A549 (cell line): ENCODE results near the gene RIOK1. TPM values are rescaled to one million over a fixed set of nuclear protein-coding genes. Genes with fewer than 3 reads are reported as not detected.

Experiments used
- ATAC-seq, 2 experiments: fragments of 200-7000 bp in 1 of 2; fragments of >200 bp in 1 of 2; cut with Nextera tagmentation in 1 of 2; cut with Tn5 transposase in 1 of 2; 3 replicates each; pipeline versions ENCODE4 v1.8.0 to v1.9.1; 2018 to 2020; ENCODE audit warnings: mild to moderate bottlenecking in 1 of 2, moderate library complexity in 1 of 2
- CTCF ChIA-PET: fragments of 300-600 bp; sonication (Branson Sonifier 250); formaldehyde crosslinking; extraction: SDS; loops from one replicate; lab custom pipeline; 2021; ENCODE audit warnings: antibody characterized with exemption, inconsistent platforms; lab: Yijun Ruan, JAX
- POLR2A ChIA-PET: fragments of 350-600 bp; formaldehyde crosslinking; extraction: SDS; loops from one replicate; lab custom pipeline; 2021; ENCODE audit warnings: antibody characterized with exemption, inconsistent platforms; lab: Yijun Ruan, JAX
- DNase-seq, 2 experiments: peaks; one replicate each; pipeline versions ENCODE4 v3.0.0 to v3.0.0-alpha.2; 2011 to 2016; ENCODE audit warnings: low read depth in 1 of 2, low spot score in 1 of 2
- FAIRE-seq: peaks from 2 replicates; lab custom pipeline; 2011; peaks lifted over from hg19 to GRCh38; lab: Jason Lieb, UNC
- H3K27ac ChIP-seq, 2 experiments: fragments of >200 bp; sonication (Bioruptor Twin); formaldehyde crosslinking; 3 replicates each; pipeline ENCODE4 v1.5.1; 2016 to 2017
- H3K4me1 ChIP-seq: fragments of >200 bp; sonication (Bioruptor Twin); formaldehyde crosslinking; 3 replicates; pipeline ENCODE4 v1.6.1; 2016
- H3K4me2 ChIP-seq: fragments of >200 bp; sonication (Bioruptor Twin); formaldehyde crosslinking; 3 replicates; pipeline ENCODE4 v1.6.1; 2016
- H3K4me3 ChIP-seq: fragments of >200 bp; sonication (Bioruptor Twin); formaldehyde crosslinking; 3 replicates; pipeline ENCODE4 v1.5.1; 2016
- H3K9me3 ChIP-seq: fragments of >200 bp; sonication (Bioruptor Twin); formaldehyde crosslinking; 3 replicates; pipeline ENCODE4 v1.6.1; 2016
- ATOH8 ChIP-seq: fragments of 250-450 bp; sonication (Bioruptor Pico); IDR thresholded peaks from 2 replicates; pipeline ENCODE4 v1.5.0; 2020; ENCODE audit warnings: low read depth, mild to moderate bottlenecking, moderate library complexity
- CBX2 ChIP-seq: fragments of 200-600 bp; sonication (generic); IDR thresholded peaks from 2 replicates; pipeline ENCODE4 v1.6.1; 2016; ENCODE audit warnings: low read depth, mild to moderate bottlenecking, borderline replicate concordance
- CEBPB ChIP-seq, 2 experiments: fragments of >200 bp in 1 of 2; sonication (Bioruptor Twin) in 1 of 2; formaldehyde crosslinking in 1 of 2; IDR thresholded peaks; 2 replicates each; pipeline ENCODE4 v1.6.1; 2012 to 2016
- CHD2 ChIP-seq: fragments of 150-350 bp; IDR thresholded peaks from 2 replicates; pipeline ENCODE4 v1.6.1; 2014; ENCODE audit warnings: low read length; ENCODE audit not compliant: partially characterized antibody
- CTCF ChIP-seq: fragments of >200 bp; sonication (Bioruptor Twin); formaldehyde crosslinking; IDR thresholded peaks from 3 replicates; pipeline ENCODE4 v1.5.1; 2016
- EHF ChIP-seq: fragments of 250-450 bp; sonication (Bioruptor Pico); IDR thresholded peaks from 2 replicates; pipeline ENCODE4 v1.5.0; 2020; ENCODE audit warnings: mild to moderate bottlenecking
- ESRRA ChIP-seq: fragments of 150-350 bp; IDR thresholded peaks from 2 replicates; pipeline ENCODE4 v1.6.1; 2014; ENCODE audit warnings: mild to moderate bottlenecking, low read length, borderline replicate concordance
- FOXS1 ChIP-seq: fragments of 250-450 bp; sonication (Bioruptor Pico); IDR thresholded peaks from 2 replicates; pipeline ENCODE4 v1.5.0; 2020; ENCODE audit warnings: mild to moderate bottlenecking, moderate library complexity
- HOXB13 ChIP-seq: fragments of 250-450 bp; sonication (Bioruptor Pico); IDR thresholded peaks from 2 replicates; pipeline ENCODE4 v1.5.0; 2020; ENCODE audit warnings: low read depth, mild to moderate bottlenecking, moderate library complexity
- JUNB ChIP-seq: fragments of >200 bp; sonication (Bioruptor Twin); formaldehyde crosslinking; IDR thresholded peaks from 2 replicates; pipeline ENCODE4 v1.6.1; 2016
- KDM5A ChIP-seq: fragments of 200-600 bp; sonication (generic); IDR thresholded peaks from 2 replicates; pipeline ENCODE4 v1.6.1; 2016; ENCODE audit warnings: antibody characterized with exemption, mild to moderate bottlenecking
- MAFK ChIP-seq: fragments of 450-650 bp; IDR thresholded peaks from 2 replicates; pipeline ENCODE4 v1.6.1; 2014; ENCODE audit not compliant: partially characterized antibody
- MAZ ChIP-seq: fragments of 150-350 bp; IDR thresholded peaks from 2 replicates; pipeline ENCODE4 v1.6.1; 2014; ENCODE audit warnings: antibody characterized with exemption, low read depth, low read length, borderline replicate concordance
- NR3C1 ChIP-seq: fragments of >200 bp; sonication (Bioruptor Twin); formaldehyde crosslinking; IDR thresholded peaks from 3 replicates; pipeline ENCODE4 v1.6.1; 2017
- POLR2AphosphoS2 ChIP-seq: conservative IDR thresholded peaks from 2 replicates; pipeline ENCODE4 v1.6.1; 2012; ENCODE audit warnings: low read length, improper control_type of control experiment, inconsistent platforms
- RCOR1 ChIP-seq: fragments of 150-350 bp; IDR thresholded peaks from 2 replicates; pipeline ENCODE4 v1.6.1; 2014; ENCODE audit warnings: antibody characterized with exemption, low read length, low read depth
- SMC3 ChIP-seq: fragments of >200 bp; sonication (Bioruptor Twin); formaldehyde crosslinking; IDR thresholded peaks from 3 replicates; pipeline ENCODE4 v1.6.1; 2018; ENCODE audit warnings: inconsistent platforms
- TFCP2L1 ChIP-seq: fragments of 250-450 bp; sonication (Bioruptor Pico); IDR thresholded peaks from 2 replicates; pipeline ENCODE4 v1.5.0; 2021; ENCODE audit warnings: mild to moderate bottlenecking
- TP53 ChIP-seq: fragments of 250-450 bp; sonication (Bioruptor Pico); IDR thresholded peaks from 2 replicates; pipeline ENCODE4 v1.5.0; 2021; ENCODE audit warnings: mild to moderate bottlenecking, moderate library complexity
- USF2 ChIP-seq: fragments of 450-650 bp; IDR thresholded peaks from 2 replicates; pipeline ENCODE4 v1.6.1; 2014; ENCODE audit warnings: antibody characterized with exemption
- ZC3H11A ChIP-seq: fragments of 450-650 bp; IDR thresholded peaks from 2 replicates; pipeline ENCODE4 v1.6.1; 2014; ENCODE audit warnings: antibody characterized with exemption, mild to moderate bottlenecking
- WGBS: methylation state at CpG from one replicate; pipeline ENCODE4 v1.1.6; 2017; ENCODE audit errors: missing lambda C conversion rate; 5-methylcytosine and 5-hydroxymethylcytosine counted together
- polyA plus RNA-seq, 4 experiments: library from polyadenylated mRNA; depleted of rRNA in 3 of 4; stranded (reverse); fragments of >200 nt; fragmentation: RNase III in 1 of 4; extraction: RNeasy Plus Mini Kit Qiagen cat#74134 plus additional on column Dnase treatment in 1 of 4; gene quantifications; 2 replicates in 3 of 4; 3 replicates in 1 of 4; pipeline ENCODE4 v1.2.3, GENCODE V29; 2011 to 2017
- TF ChIP-seq, protein P1 (sequence below): fragments of >200 bp; sonication (Bioruptor Twin); formaldehyde crosslinking; IDR thresholded peaks from 2 replicates; pipeline ENCODE4 v1.6.1; 2016

The RIOK1 gene
- polyA plus RNA-seq, 2 of the 4 experiments (the other 2 are of a cell fraction) = 16.1 to 20.4 TPM

DNA sequence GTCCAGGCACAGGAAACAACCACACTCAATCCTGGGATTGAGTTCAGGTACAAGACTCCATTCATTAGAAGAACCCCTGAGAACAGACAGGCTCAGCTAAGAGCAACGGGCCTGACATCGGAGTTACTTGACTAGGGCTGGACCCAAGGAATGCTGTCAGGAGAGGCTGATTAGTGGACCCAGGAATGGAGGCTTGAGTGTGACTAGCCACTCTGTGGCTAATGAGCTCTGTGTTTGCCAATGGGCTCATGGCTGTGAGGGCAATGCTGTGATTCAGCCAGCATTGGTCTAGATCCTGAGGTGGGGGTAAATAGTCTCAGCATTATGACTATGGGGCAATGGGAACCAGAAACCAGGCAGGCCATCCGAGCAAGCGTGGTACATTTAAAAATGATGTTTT is 71.8 kb downstream of the RIOK1 start:
- ChIA-PET CTCF (interaction anchor here (0.7 kb wide), 1 partner anchor 24 kb away, joined by 3 read pairs; no protein-coding TSS in a partner anchor), POLR2A (no interaction called here)
- Histone ChIP-seq H3K4me3 (no peak overlapping the region), H3K4me1 (peaks cover 12% of the 10 kb centered on the region), H3K27ac (peak overlapping the region in 1 of 2 experiments; percentile 31; a peak in 1 of 6 replicates), H3K4me2 (no peak overlapping the region), H3K9me3 (no peaks in the 10 kb centered on the region)
- ATAC-seq (no peak), DNase-seq (no peak), FAIRE-seq (no peak)
- no peak for TF ChIP-seq USF2
- 81% methylated on average over 4 of the region's 4 CpGs for WGBS

DNA sequence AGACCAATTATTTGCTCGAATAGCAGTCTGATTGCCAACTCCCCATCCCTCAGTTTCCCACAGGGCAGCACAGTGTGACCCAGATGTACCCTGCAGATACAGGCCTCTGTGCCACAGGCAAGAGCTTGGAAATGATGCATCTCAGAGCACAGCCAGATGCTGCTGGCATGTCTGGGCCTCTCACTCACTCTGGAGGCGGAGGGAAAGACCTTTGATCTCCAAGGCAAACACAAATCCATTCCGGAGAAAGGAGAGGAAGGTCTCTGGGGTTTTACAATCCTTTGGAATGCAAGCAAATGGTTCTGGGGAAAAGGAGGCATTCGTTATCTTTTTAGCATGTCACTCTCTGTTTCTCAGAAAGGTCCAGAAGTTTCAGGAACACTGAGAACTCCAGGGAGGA is 74.2 kb downstream of the RIOK1 start:
- CTCF ChIA-PET = no interaction called here
- Histone ChIP-seq H3K27ac (peak overlapping the region; percentile 52 to 74), H3K9me3 (no peaks in the 10 kb centered on the region), H3K4me3 (no peak overlapping the region), H3K4me1 (peaks cover 21% of the 10 kb centered on the region), H3K4me2 (peak overlapping the region; percentile 46)
- no peak for FAIRE-seq
- 9% methylated on average over 4 of the region's 4 CpGs for WGBS
- ATAC-seq = peak in 1 of 2 experiments; percentile 73; a peak in 3 of 6 replicates
- TF ChIP-seq CTCF (no peak), TFCP2L1 (CRISPR knock-in tag) (no peak), CHD2 (no peak), TP53 (CRISPR knock-in tag) (no peak), ZC3H11A (no peak), MAZ (no peak), CEBPB (IDR thresholded peaks at IDR 0.05) (no peak), ATOH8 (CRISPR knock-in tag) (no peak), SMC3 (no peak), POLR2AphosphoS2 (no peak), ESRRA (no peak)
- TF ChIP-seq, protein P1, sequence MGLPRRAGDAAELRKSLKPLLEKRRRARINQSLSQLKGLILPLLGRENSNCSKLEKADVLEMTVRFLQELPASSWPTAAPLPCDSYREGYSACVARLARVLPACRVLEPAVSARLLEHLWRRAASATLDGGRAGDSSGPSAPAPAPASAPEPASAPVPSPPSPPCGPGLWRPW = no peak
- TF ChIP-seq, all 56 proteins: peak for 0
- POLR2A ChIA-PET = interaction anchor here (1.2 kb wide), 1 partner anchor 78 kb away, joined by 3 read pairs; the partner anchor contains the start of gene DSP
- DNase-seq = peak in 1 of 2 experiments; percentile 68

- ATAC-seq (no peak), FAIRE-seq (no peak), DNase-seq (peak in 1 of 2 experiments; percentile 19)
- Histone ChIP-seq H3K4me2 (peak overlapping the region; percentile 73; the same call in 2 of the 3 replicates), H3K27ac (peak overlapping the region; percentile 58 to 88; a peak in 4 of 6 replicates), H3K4me3 (no peak overlapping the region), H3K9me3 (no peaks in the 10 kb centered on the region), H3K4me1 (peaks cover 21% of the 10 kb centered on the region)
- no peak for TF ChIP-seq NR3C1
- no peak for TF ChIP-seq CEBPB (IDR thresholded peaks at IDR 0.05)
- TF ChIP-seq RCOR1 = no peak
- TF ChIP-seq CBX2 = no peak
- TF ChIP-seq JUNB = no peak
- no peak for TF ChIP-seq HOXB13 (CRISPR knock-in tag)
- no peak for TF ChIP-seq FOXS1 (CRISPR knock-in tag)
- TF ChIP-seq KDM5A = no peak
- no peak for TF ChIP-seq EHF (CRISPR knock-in tag)
- no peak for TF ChIP-seq MAFK
- 77% methylated on average over 13 of the region's 13 CpGs for WGBS
- ChIA-PET POLR2A (interaction anchor here (1.3 to 1.7 kb wide), 3 partner anchors 13 to 74 kb away, joined by 7 to 10 read pairs (median 8); partner anchors contain the start of gene DSP), CTCF (no interaction called here)
Measured at GRCh38 chr6:7467007-7467897, 77.6 kb downstream of the RIOK1 start.
